Measurements from ENCODE around the gene FGF19.

- TF ChIP-seq POLR2AphosphoS5 (IDR thresholded peaks at IDR 0.05) (no peak), CTCF (IDR thresholded peaks at IDR 0.05; ENCODE audit: poor library complexity, severe bottlenecking) (no peak), EP300 (conservative IDR thresholded peaks at IDR 0.05; ENCODE audit: poor library complexity, severe bottlenecking) (no peak), REST (IDR thresholded peaks at IDR 0.05; ENCODE audit: borderline replicate concordance) (no peak), EZH2 (IDR thresholded peaks at IDR 0.05; ENCODE audit: borderline replicate concordance, insufficient read depth, low read length, poor library complexity, severe bottlenecking) (no peak), TAF1 (IDR thresholded peaks at IDR 0.05; ENCODE audit: low read depth) (no peak), MXI1 (conservative IDR thresholded peaks at IDR 0.05; ENCODE audit: poor library complexity, severe bottlenecking) (no peak), RAD21 (conservative IDR thresholded peaks at IDR 0.05) (no peak)
These were observed 21.6 kb downstream of the FGF19 start for GRCh38 chr11:69682221-69682620.
